Astrocyte (in vitro differentiated cells and primary cell): ENCODE measurements around the gene SEMA4D. TPM values are rescaled to one million over a fixed set of nuclear protein-coding genes. Genes with fewer than 3 reads are reported as not detected.

Experiments
- DNase-seq: peaks from one replicate; pipeline ENCODE4 v3.0.0-alpha.2; 2010; ENCODE audit warnings: low read depth
- FAIRE-seq: peaks from 2 replicates; lab custom pipeline; 2011; peaks lifted over from hg19 to GRCh38; lab: Jason Lieb, UNC
- H2AFZ ChIP-seq: 2 replicates; pipeline ENCODE4 v1.6.0; 2012; ENCODE audit warnings: low read depth, low read length, inconsistent platforms
- H3K27ac ChIP-seq: 2 replicates; pipeline ENCODE4 v1.5.1; 2011; ENCODE audit warnings: low read depth, low read length, inconsistent platforms
- H3K27me3 ChIP-seq: 2 replicates; pipeline ENCODE4 v1.6.0; 2011; ENCODE audit warnings: low read length, inconsistent platforms; ENCODE audit not compliant: insufficient read depth
- H3K36me3 ChIP-seq: 2 replicates; pipeline ENCODE4 v1.5.1; 2011; ENCODE audit warnings: low read length, inconsistent platforms; ENCODE audit not compliant: insufficient read depth
- H3K4me1 ChIP-seq: 2 replicates; pipeline ENCODE4 v1.5.1; 2011; ENCODE audit warnings: low read length, inconsistent platforms; ENCODE audit not compliant: insufficient read depth
- H3K4me2 ChIP-seq: 2 replicates; pipeline ENCODE4 v1.6.0; 2012; ENCODE audit warnings: low read length, inconsistent platforms
- H3K4me3 ChIP-seq: 2 replicates; pipeline ENCODE4 v1.5.1; 2011; ENCODE audit warnings: low read depth, mild to moderate bottlenecking, low read length, inconsistent platforms; ENCODE audit not compliant: insufficient read depth
- H3K79me2 ChIP-seq: 2 replicates; pipeline ENCODE4 v1.6.0; 2012; ENCODE audit warnings: mild to moderate bottlenecking, low read length, inconsistent platforms; ENCODE audit not compliant: insufficient read depth
- H3K9ac ChIP-seq: 2 replicates; pipeline ENCODE4 v1.6.0; 2012; ENCODE audit warnings: mild to moderate bottlenecking, low read length, inconsistent platforms
- H3K9me3 ChIP-seq: 2 replicates; pipeline ENCODE4 v1.5.1; 2012; ENCODE audit warnings: low read depth, mild to moderate bottlenecking, low read length, inconsistent platforms; ENCODE audit not compliant: insufficient read depth
- H4K20me1 ChIP-seq: 2 replicates; pipeline ENCODE4 v1.6.0; 2012; ENCODE audit warnings: low read length, inconsistent platforms; ENCODE audit not compliant: insufficient read depth
- H3K27ac Mint-ChIP-seq: one replicate; pipeline ENCODE4 v1.8.0; 2021; ENCODE audit warnings: mild to moderate bottlenecking, mixed read lengths; ENCODE audit not compliant: unreplicated experiment
- H3K27me3 Mint-ChIP-seq: one replicate; pipeline ENCODE4 v1.8.0; 2021; ENCODE audit warnings: low read depth, mixed read lengths; ENCODE audit not compliant: unreplicated experiment
- H3K36me3 Mint-ChIP-seq: one replicate; pipeline ENCODE4 v1.8.0; 2021; ENCODE audit warnings: low read depth, mixed read lengths; ENCODE audit not compliant: unreplicated experiment
- H3K4me1 Mint-ChIP-seq: one replicate; pipeline ENCODE4 v1.8.0; 2021; ENCODE audit warnings: low read depth, mixed read lengths; ENCODE audit not compliant: unreplicated experiment
- H3K4me3 Mint-ChIP-seq: one replicate; pipeline ENCODE4 v1.8.0; 2021; ENCODE audit warnings: mild to moderate bottlenecking, moderate library complexity, mixed read lengths; ENCODE audit not compliant: unreplicated experiment
- H3K9me3 Mint-ChIP-seq: one replicate; pipeline ENCODE4 v1.8.0; 2021; ENCODE audit warnings: mild to moderate bottlenecking, mixed read lengths; ENCODE audit not compliant: unreplicated experiment
- EZH2 ChIP-seq: IDR thresholded peaks from 2 replicates; pipeline ENCODE4 v1.6.1; 2012; ENCODE audit warnings: mild to moderate bottlenecking, low read length, inconsistent platforms; ENCODE audit not compliant: insufficient read depth
- total RNA-seq: library from RNA; stranded (reverse); gene quantifications from 2 replicates; pipeline ENCODE4 v1.2.1, GENCODE V29; 2021
- TF ChIP-seq, protein P1 (sequence below): IDR thresholded peaks from 2 replicates; pipeline ENCODE4 v1.5.1; 2011; ENCODE audit warnings: low read depth, mild to moderate bottlenecking, inconsistent platforms, low read length, moderate library complexity; ENCODE audit not compliant: insufficient read depth

SEMA4D gene
- total RNA-seq, 1 donor from 2014 or later, result 6.2 TPM

DNA sequence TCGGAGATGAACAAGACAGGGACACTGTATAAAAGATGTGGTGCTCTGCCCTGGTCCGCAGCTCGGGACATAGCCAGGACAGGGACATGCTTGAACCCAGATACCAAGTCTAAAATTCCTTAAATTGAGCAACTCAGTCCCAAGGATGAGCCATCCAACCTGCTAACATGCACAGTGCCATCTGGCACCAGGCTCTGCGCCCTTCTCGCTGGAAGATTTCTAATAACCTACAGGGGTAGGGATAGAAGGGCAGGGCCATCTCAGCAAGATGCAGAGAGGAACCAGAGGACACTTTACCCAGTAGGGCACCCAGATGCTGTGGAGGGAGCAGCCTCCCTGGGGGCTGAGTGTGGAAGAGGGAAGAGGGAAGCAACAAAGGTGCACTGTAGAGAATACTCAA is 60.1 kb downstream of the SEMA4D start:
- Histone ChIP-seq H3K79me2 (no peaks in the 10 kb centered on the region), H3K4me1 (peaks cover 10% of the 10 kb centered on the region), H3K27ac (no peak overlapping the region), H3K27me3 (peaks cover 2% of the 10 kb centered on the region), H2AFZ (no peak overlapping the region), H3K9me3 (no peaks in the 10 kb centered on the region), H3K4me3 (no peak overlapping the region), H3K4me2 (no peak overlapping the region), H3K36me3 (no peaks in the 10 kb centered on the region), H3K9ac (no peak overlapping the region), H4K20me1 (no peaks in the 10 kb centered on the region)
- TF ChIP-seq, protein P1, sequence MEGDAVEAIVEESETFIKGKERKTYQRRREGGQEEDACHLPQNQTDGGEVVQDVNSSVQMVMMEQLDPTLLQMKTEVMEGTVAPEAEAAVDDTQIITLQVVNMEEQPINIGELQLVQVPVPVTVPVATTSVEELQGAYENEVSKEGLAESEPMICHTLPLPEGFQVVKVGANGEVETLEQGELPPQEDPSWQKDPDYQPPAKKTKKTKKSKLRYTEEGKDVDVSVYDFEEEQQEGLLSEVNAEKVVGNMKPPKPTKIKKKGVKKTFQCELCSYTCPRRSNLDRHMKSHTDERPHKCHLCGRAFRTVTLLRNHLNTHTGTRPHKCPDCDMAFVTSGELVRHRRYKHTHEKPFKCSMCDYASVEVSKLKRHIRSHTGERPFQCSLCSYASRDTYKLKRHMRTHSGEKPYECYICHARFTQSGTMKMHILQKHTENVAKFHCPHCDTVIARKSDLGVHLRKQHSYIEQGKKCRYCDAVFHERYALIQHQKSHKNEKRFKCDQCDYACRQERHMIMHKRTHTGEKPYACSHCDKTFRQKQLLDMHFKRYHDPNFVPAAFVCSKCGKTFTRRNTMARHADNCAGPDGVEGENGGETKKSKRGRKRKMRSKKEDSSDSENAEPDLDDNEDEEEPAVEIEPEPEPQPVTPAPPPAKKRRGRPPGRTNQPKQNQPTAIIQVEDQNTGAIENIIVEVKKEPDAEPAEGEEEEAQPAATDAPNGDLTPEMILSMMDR, result no peak
- no peak for TF ChIP-seq EZH2
- Mint-ChIP-seq H3K27ac (no peak overlapping the region), H3K9me3 (no peaks in the 10 kb centered on the region), H3K36me3 (no peaks in the 10 kb centered on the region), H3K4me1 (peaks cover 24% of the 10 kb centered on the region), H3K27me3 (peaks cover 9% of the 10 kb centered on the region), H3K4me3 (no peak overlapping the region)
- FAIRE-seq, result no peak
- no peak for DNase-seq

DNA sequence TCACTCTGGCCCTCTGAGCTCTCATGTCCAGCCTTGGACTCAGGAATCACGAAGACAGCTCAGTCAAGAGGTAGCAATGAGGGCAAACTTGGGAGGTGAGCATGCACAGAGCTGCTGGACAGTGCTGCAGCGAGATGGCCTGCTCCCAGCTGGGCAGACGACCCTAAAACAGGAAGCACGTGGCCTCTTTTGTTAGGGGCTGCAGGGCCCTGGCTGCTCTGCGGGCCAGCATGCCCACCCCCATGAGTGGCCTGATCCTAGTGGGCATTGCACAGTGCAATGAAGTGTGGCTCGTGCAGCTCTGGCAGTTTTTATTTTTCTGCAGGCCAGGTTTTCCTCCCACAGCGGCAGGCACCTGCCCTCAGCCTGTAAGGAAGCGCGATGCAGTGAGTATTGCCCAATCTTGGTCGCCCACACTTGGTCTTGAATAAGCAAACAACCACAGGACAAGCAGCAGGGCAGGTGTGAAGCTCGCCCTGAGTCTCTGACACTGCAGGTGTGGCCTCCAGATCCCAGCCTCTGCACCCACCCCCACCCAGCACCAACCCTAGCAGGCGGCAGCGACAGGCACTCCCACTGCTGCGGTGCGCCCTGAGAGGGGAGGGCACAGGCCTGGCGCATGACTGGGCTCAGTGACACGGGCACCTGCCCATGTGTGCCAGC is 60.8 kb downstream of the SEMA4D start:
- Histone ChIP-seq H3K4me3 (no peak overlapping the region), H3K36me3 (no peaks in the 10 kb centered on the region), H3K27me3 (peaks cover 2% of the 10 kb centered on the region), H3K27ac (no peak overlapping the region), H3K9ac (no peak overlapping the region), H3K79me2 (no peaks in the 10 kb centered on the region), H2AFZ (no peak overlapping the region), H4K20me1 (no peaks in the 10 kb centered on the region), H3K4me2 (no peak overlapping the region), H3K4me1 (peaks cover 7% of the 10 kb centered on the region), H3K9me3 (no peaks in the 10 kb centered on the region)
- peaks cover 18% of the 10 kb centered on the region for H3K4me1 Mint-ChIP-seq
- no peaks in the 10 kb centered on the region for H3K9me3 Mint-ChIP-seq
- FAIRE-seq (no peak), DNase-seq (no peak)
- no peaks in the 10 kb centered on the region for H3K36me3 Mint-ChIP-seq
- TF ChIP-seq, protein P1, result no peak
- TF ChIP-seq EZH2, result no peak
- H3K27ac Mint-ChIP-seq, result no peak overlapping the region
- H3K27me3 Mint-ChIP-seq, result peaks cover 9% of the 10 kb centered on the region
- no peak overlapping the region for H3K4me3 Mint-ChIP-seq

GRCh38 chr9:89436326-89436725 is 61.6 kb downstream of the SEMA4D start:
- no peak overlapping the region for H3K4me3 ChIP-seq
- H3K4me2 ChIP-seq, result no peak overlapping the region
- Mint-ChIP-seq H3K4me1 (peaks cover 18% of the 10 kb centered on the region), H3K27ac (no peak overlapping the region), H3K9me3 (no peaks in the 10 kb centered on the region), H3K27me3 (peaks cover 9% of the 10 kb centered on the region), H3K36me3 (no peaks in the 10 kb centered on the region), H3K4me3 (no peak overlapping the region)
- FAIRE-seq (no peak), DNase-seq (no peak)
- no peaks in the 10 kb centered on the region for H3K36me3 ChIP-seq
- no peaks in the 10 kb centered on the region for H3K9me3 ChIP-seq
- no peaks in the 10 kb centered on the region for H3K79me2 ChIP-seq
- no peaks in the 10 kb centered on the region for H4K20me1 ChIP-seq
- H3K4me1 ChIP-seq, result peaks cover 7% of the 10 kb centered on the region
- TF ChIP-seq EZH2, result no peak
- TF ChIP-seq, protein P1, result no peak
- H3K27ac ChIP-seq, result no peak overlapping the region
- no peak overlapping the region for H2AFZ ChIP-seq
- no peak overlapping the region for H3K9ac ChIP-seq
- peaks cover 2% of the 10 kb centered on the region for H3K27me3 ChIP-seq
